EL (cell line): ENCODE results near the gene ARL5C.
A peak's percentile ranks its signal among the peaks of the same experiment; 100 is the strongest.
"Not testable (repeated sequence)": the region's sequence is repeated elsewhere in the genome, so short reads cannot be mapped to it uniquely, and the experiment has no call there.

Experiments
- DNase-seq: peaks from one replicate; pipeline ENCODE4 v3.0.0-alpha.2; 2016

Gene ARL5C

DNA sequence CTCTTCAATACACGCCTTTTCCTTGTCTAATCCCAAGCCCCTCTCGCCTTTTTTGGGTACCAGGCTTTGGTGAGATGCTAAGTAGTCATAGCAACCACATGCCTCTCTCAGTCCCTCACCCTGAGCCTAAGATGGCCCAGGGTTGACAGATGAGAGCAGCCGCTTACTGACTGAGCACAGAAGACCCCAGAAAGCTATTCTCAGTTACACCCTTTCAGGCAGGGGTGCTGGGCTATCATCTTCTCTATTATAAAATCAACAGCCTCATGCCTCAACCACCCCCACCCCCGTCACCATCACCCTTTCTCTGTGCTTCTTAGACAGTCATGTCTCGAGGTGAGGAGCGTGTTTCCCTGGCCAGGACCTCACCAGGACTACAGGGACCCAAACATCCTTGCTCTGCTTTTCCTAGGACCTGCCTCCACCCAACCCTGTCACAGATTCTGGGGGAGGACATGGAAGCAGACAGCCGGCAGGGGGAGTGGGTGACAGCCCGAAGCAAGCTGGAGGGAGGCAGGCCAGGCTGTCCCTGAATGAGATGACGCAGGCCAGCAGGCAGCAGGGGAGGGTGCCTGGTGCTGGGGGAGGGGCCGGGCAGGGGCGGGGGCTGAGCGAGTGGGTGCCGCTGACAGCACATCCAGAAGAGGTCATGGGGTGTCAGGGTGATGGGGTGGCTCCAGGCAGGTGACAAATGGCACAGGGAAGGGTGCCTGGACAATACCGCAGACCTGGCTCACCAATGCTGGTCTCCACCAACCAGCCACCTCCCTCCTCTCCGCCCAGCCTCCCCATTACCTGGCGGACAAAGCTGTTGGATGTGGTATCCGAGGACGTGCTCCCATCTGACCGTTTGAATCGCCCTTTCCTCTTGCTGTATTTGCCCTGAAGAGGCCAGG lies 28.4 kb upstream of the ARL5C start:
- DNase-seq, result peak; percentile 69

DNA sequence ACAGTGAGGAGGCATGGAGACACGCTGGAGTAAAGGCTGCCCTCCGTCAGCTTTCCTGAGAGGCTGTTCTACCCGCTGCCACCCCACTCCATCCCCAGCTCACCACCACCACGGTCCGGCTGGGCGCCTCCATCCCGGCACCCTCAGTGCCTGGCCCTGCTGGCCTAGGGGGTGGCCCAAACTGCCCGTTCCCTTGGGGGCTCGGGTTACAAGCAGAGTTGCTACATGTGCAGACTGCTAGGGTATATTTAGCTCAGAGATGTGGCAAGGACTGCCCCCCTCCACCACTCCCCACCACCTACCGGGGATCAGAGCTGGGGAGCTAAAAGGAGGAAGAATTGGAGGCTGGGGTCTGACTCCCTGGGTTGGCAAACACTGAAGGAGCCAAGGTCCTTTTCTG lies 27.4 kb upstream of the ARL5C start:
- DNase-seq, result no peak

DNA sequence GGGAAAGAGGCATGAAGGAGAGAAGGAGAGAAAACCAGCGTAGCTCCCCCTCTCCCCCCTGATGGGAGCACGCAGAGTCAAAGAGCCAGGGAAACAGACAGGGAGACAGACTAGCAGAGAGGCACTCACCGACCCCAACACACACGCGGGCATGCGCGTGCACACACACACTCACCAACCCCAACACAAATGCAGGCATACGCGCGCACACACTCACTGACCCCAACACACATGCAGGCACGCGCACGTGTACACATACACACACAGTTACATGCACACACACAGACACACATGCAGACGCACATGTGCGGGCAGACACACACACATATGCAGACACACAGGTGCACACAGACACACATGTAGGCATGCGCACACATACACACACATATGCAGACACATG lies 26.9 kb upstream of the ARL5C start:
- no peak for DNase-seq

DNA sequence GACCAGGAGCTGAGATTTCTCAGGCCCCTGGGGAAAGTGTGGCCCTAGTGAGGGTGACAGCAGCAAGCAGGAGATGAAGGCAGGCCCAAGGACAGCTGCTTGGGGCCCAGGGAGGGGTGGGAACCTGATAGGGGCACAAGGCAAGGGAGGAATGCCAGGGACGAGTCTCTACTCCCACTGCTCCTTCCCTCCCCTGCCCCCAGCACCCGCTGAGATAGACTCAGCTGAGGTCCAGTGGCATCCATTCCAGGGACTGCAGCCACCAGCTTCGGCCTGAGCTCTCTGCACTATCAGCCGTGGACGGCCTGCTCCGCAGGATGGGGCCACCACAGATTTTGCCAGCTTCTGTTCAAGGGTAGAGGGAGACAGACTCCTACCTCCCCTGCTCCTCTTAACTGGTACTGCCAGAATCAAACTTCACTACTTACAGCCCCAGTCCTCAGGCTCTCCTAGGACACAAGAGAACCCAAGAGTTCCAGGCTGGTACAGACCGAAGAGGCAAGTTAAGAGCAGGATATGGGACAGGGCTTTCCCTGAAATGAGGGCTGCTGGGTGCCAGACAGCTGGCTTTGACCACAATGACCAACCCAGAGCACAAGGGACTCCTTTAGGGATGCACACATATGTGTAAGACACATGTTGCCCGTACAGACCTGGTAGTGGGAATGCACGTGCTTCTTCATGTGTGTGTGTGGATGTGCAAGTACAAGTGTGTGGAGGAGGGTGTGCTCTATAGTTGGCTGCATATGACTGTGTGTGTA lies 26.0 kb upstream of the ARL5C start:
- no peak for DNase-seq

DNA sequence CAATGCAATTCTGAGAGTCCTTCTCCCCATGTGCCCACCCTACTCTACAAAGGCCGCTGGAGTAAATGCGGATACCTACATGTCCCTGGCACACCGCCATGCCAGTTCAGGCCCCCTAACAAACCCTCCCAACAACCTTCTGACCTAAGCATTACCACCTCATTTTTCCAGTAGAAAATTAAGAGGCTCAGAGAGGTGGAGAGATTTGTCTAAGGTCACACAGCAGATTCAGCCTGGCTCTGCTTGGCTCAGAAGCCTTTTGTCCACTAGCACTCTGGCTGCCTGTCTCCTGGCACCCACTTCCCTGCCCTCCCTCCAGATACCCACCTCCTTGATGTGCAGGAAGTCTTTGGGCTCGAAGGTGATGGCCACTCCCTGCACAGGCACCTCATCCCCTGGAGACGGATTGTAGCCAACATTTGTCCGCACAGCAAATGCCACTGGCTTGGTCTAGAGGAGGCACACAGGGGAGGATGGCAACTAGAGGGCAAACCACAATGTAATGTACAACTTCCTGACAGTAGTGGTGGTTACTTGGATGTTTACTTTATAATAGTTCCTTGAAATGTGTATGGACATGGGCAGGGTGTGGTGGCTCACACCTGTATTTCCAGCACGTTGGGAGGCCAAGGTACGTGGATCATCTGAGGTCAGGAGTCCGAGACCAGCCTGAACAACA lies 21.3 kb upstream of the ARL5C start:
- DNase-seq, result no peak

DNA sequence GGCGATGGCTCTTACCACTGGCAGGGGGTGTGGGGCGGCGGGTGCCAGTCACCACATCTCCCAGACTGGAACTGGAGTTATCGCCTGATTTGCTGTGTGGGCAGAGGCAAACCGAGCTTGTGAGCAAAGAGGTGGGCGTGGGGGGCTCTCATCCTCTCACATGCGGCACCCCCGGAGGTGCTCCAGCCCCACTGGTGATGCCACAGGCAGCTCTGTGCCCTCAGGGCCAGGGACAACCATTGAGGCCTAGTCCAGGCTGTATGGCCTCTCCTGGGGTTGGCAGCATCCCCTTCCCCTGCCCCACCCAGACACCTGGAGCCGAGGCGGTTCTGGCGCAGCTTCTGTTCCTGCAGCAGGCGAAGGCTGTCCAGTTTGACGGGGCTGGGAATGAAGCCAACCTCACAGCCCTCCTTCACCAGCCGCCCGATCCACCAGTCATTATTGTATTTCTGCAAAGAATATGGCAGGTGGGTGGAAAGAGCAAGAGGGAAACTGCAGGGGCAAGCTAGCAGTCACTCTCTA lies 20.6 kb upstream of the ARL5C start:
- no peak for DNase-seq

DNA sequence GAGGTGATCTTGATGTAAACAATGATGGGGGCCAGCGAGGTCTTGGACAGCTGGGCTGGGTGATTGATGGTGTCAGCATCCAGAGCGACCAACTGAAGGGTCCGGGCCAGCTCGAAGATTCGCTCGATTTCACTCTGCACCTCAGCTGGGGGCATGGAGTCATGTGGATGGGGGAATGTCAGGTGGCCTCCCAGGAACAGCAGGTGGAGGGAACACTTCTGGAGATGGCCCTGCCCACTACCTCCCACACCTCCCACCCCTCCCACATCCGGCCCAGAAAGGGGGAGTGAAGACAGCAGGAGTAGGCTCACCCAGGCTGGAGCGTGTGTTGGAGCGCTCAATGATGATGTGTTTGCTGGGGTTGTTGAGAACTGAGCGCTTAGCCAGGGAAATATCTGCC lies 17.8 kb upstream of the ARL5C start:
- DNase-seq, result no peak

DNA sequence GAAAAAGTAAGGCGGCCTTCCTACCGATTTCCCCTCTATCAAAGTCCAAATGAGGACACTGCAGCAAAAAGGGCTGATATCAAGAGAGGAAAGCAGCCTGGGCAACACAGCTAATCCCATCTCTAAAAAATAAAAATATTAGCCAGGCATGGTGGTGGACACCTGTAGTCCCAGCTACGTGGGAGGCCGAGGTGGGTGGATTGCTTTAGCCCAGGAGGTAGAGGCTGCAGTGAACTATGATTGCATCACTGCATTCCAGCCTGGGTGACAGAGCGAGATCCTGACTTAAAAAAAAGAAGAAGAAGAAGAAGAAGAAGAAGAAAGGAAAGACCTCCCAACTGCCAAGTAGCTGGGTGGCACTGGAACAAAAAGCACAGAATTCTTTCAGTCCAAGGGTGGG lies 17.1 kb upstream of the ARL5C start:
- no peak for DNase-seq

DNA sequence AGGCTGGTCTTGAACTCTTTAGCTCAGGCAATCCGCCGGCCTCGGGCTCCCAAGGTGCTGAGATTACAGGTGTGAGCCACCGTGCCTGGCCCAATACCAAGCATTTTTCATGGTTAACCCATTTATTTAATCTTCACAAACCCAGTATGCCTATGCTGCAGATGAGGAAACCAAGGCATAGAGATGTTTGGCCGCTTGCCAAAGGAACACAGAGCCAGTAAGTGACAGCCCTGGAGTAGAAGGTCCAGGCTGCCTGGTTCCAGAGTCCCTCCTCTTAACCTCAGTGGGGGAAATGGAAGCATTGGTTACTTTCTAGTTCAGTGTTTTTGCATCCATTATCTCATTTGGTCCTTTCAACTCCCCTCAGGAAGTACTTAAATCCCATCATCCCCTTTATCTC lies 15.3 kb upstream of the ARL5C start:
- DNase-seq, result no peak

DNA sequence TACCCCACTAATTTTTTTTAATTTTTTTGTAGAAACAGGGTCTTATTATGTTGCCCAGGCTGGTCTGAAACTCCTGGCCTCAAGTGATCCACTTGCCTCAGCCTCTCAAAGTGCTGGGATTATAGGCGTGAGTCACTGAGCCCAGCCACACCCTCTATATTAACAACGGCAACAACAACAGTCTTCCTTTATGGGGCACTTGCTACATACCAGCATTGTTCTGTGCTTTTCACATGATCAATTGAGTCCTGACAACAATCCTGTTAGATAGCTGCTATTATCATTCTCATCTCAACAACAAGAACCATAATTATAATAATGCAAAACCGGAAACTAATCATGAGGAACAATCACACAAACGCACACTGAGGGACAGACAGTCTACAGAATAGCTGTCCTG lies 12.6 kb upstream of the ARL5C start:
- peak; percentile 49 for DNase-seq

DNA sequence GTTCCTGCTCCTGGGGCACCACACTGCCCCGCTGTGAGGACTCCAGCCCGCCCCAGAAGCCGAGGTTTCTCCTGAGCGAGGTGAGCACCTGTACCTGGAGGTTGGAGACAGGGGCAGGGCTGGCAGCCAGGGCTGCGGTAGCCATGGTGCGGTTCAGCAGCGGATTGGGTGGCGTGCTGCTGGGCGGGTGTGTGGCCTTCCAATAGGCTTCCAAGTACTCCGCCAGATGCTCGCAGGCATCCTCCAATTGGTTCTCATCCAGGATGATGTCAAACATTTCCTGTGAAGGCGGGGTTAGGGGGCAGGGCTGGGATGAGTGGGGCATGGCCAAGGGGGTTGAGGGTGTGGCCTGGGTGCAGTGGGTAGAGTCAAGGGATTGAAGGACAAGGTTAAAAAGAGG lies 11.3 kb upstream of the ARL5C start:
- no peak for DNase-seq

DNA sequence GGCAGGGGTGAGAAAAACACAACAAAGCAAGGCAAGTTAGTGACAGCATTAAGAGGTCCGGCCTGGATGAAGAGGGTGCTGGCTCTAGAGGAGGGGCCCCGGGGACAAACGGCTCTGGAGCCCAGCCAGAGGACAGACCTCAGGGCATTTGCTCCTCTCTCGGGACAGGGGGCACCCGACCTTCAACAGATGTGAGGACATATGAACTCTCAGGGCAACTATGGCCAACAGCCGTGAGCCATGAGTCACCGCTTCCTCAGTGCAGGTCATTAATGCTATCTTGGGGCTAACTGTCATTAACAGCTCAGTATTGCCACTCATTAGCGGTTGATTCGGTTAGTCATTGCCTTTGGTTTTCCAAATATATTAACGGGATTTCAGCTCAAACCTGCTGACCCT lies 9.7 kb upstream of the ARL5C start:
- DNase-seq, result no peak

DNA sequence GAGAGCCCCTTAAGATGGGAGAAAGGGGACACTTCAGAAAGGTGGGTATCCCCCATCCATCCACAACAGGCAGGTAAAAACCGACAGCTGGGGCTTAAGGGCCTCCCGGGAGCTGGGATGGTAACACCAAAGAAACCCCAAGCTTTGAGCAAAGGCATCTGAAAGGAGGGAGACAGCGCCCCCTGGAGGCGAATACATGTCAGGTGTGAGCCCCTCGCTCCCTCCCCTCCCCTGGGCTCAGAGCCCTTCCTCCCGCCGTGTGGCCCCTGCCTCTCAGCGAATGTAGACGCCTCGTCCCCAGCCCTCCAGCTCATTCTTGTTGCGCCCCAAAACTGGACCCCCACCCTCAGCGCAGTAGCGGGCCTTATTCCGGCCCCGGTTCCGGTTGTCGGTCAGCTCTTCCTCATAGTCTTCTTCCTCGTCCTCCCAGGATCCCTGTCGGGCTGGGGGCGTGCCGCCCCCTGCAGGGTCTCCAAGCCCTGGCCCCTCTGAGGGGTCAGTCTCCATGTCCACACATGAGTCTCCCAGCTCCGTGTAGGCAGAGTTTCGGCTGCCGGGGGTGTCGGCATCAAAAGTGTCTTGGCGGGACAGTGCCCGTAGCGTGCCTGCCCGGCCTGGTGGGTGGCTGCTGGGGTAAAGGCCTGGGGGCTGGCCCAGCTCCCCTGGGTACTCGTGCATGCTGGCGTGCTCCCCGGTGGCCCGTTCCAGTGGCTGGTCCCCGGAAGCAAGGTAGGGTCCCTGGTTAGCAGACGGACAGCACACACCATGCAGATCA lies 9.1 kb upstream of the ARL5C start:
- peak; percentile 67 for DNase-seq

DNA sequence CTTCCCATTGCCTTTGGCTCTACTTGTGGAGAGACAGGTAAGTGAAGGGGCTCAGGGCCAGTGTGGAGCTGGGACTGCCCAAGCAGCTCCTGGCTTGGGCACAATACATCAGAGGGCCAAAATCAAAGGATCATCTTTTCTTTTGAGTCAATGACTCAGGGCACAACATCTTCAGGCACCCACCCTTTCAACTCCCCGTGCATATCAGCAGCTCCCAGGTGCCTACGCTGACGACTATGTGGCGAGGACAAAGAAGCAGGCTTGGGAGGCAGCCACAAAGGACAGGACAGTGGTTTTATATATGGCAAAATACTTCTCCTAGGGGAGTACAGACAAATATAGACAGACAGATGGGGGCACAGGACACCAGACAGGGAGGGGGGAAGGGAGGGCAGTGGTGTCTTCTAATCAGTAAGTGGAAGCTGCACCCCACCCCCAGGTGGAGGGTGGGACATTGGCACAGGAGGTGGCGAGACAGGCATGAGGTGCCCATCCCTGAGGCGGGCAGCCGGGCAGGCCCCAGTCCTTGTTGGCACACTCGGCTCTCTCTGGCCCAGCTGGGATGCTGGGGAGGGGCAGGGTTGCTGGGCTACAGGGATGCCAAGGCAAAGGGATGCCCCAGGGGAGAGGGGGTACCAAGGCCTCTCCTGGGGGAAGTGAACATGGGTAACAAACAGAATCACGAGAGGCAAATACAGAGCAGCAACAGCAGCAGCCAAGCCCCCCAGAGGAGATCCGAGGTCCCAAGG lies 7.7 kb upstream of the ARL5C start:
- no peak for DNase-seq

DNA sequence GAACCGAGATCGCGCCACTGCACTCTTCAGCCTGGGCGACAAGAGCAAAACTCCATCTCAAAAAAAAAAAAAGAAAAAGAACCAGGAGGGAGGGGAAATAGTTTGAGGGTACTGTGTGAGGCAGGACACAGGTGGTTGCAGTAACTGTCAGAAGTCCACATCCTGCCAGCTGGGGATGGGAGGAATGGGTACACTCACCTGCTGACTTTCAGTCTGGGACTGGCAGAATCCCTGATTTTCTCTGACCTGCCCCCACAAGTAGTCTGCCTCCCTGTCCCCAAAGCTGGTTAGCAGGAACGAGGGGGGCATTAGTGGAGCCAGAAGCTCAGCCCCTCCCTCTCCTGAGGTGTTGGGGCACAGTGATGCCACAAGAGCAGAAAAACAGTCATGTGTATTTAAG lies 7.1 kb upstream of the ARL5C start:
- no peak for DNase-seq

DNA sequence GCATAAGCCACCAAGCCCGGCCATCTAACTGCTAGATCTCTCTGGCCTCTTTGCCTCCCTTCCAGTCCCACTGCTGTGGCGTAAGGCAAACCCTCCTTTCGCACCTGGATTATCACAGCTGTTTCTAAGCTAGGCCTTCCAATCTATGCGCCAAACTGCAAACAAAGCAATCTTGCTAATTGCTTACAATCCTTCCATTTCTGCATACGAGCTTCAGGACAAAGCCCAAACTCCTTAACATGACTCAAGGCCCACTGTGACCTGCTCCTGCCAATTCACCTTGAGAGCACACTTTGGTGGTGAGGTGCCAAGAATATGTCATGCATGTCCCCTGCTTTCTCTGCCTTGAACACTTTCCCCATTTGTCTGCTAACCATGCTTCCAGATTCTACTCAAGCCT lies 6.0 kb upstream of the ARL5C start:
- no peak for DNase-seq

DNA sequence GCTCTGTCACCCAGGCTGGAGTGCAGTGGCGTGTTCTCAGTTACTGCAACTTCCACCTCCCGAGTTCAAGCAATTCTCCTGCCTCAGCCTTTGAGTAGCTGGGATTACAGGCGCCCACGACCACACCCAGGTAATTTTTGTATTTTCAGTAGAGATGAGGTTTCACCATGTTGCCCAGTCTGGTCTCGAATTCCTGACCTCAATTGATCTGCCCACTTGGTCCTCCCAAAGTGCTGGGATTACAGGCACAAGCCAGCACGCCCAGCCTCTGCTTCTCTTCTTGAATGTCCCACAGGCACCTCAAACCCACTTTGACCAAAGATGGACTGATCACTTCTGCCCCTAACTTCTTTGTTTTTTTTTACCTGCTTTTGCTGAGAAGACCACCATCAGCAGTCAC lies 4.6 kb upstream of the ARL5C start:
- no peak for DNase-seq

DNA sequence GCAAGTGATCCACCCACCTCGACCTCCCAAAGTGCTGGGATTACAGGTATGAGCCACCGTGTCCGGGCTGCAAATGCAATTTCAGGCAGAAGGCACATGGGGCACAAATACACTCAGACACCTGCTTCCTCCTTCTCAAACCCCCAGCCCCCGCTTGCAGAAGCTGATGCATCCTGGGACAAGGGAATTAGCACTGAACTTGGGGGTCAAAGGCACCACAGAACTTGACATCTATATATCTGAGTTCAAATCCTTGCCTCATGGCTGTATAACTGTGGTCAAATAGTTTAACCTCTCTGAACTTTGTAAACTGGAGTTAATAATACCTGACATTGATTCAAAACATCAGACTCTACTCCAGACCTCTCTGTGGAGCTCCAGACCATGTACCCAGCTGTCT lies 4.1 kb upstream of the ARL5C start:
- no peak for DNase-seq

DNA sequence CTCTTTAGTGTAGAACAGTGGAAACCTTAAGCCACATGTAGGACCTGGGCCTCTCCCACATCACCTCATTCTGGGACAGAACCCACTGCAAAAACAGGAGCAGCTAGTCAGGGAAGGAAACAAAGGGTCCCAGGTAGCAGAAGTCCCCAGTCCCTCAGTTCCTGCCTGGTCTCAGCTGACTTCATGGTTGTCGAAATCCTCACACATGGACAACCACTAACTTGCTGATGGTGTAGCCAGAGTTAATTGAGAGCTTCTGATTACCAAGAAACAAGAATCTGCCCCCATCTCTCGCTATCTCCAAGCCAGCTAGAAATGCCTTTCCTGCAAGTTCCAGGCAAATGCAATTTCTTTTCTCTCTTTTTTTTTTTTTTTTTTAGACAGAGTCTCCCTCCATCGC lies 3.6 kb upstream of the ARL5C start:
- DNase-seq, result no peak

DNA sequence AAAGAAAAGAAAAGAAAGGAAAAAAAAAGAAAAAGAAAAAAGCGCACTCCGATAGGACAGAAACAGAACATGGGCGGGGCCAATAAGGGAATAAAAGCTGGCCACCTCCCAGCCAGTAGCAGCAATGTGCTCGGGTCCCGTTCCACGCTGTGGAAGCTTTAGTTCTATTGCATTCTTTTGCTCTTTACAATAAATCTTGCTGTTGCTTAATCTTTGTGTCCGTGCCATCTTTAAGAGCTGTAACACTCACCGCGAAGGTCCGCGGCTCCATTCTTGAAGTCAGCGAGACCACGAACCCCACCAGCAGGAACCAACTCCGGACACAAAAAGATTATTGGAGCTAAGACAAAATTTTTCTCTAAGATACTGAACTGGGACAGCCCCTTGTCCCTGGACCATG lies 3.1 kb upstream of the ARL5C start:
- no peak for DNase-seq

DNA sequence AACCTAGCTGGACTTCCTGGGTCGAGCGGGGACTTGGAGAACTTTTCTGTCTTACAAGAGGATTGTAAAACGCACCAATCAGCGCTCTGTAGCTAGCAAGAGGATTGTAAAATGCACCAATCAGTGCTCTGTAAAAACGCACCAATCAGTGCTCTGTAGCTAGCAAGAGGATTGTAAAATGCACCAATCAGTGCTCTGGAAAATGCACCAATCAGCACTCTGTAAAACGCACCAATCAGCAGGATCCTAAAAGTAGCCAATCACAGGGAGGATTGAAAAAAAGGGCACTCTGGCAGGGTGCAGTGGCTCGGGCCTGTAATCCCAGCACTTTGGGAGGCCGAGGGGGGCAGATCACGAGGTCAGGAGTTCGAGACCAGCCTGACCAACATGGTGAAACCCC lies 2.5 kb upstream of the ARL5C start:
- DNase-seq, result not testable (repeated sequence)

DNA sequence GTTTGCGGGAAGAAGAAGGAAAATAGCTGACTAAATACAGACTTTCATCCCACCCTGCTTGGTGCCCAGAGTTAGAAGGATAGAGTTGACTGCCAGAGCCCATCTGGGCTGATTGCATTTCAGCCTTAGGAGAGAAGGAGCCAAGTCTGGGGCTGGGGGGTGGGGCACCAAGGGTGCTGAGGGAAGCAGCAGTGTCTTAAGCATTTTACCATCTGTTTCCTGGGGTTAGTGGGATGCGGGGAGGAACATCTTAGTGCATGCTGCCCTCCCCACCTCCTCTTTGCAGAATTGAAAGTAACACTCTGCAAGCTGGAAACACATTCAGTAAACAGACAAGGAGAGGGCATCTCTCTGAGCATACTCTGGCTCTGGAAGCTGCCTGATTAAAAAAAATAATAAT lies 1.5 kb upstream of the ARL5C start:
- no peak for DNase-seq
